DOHH2 (cell line): ENCODE results near the gene NT5DC1.

Experiments used
- H3F3A ChIP-seq: fragments of 200-600 bp; sonication (generic), shearing (Covaris generic); 2 replicates; pipeline ENCODE4 v1.6.0; 2016; ENCODE audit warnings: antibody characterized with exemption, mild to moderate bottlenecking; ENCODE audit not compliant: control insufficient read depth, insufficient read depth
- H3K27ac ChIP-seq: fragments of 200-600 bp; sonication (generic); 2 replicates; pipeline ENCODE4 v1.5.1; 2014; ENCODE audit warnings: low read depth, mild to moderate bottlenecking, low read length, moderate library complexity
- H3K27me3 ChIP-seq: fragments of 200-600 bp; sonication (generic); 2 replicates; pipeline ENCODE4 v1.6.1; 2014; ENCODE audit warnings: mild to moderate bottlenecking, low read length, mixed read lengths; ENCODE audit not compliant: control insufficient read depth
- H3K36me3 ChIP-seq: fragments of 200-600 bp; sonication (generic); 2 replicates; pipeline ENCODE4 v1.6.1; 2014; ENCODE audit warnings: mild to moderate bottlenecking, low read length, moderate library complexity, mixed read lengths; ENCODE audit not compliant: control insufficient read depth
- H3K4me1 ChIP-seq: fragments of 200-600 bp; sonication (generic); 2 replicates; pipeline ENCODE4 v1.6.1; 2014; ENCODE audit warnings: mild to moderate bottlenecking, low read length, mixed read lengths; ENCODE audit not compliant: control insufficient read depth
- H3K4me2 ChIP-seq: fragments of 200-600 bp; sonication (generic); 2 replicates; pipeline ENCODE4 v1.6.0; 2014; ENCODE audit warnings: mild to moderate bottlenecking, low read length, moderate library complexity
- H3K4me3 ChIP-seq: fragments of 200-600 bp; sonication (generic); 2 replicates; pipeline ENCODE4 v1.5.1; 2014; ENCODE audit warnings: mild to moderate bottlenecking, low read length, mixed read lengths
- H3K79me2 ChIP-seq: fragments of 200-600 bp; sonication (generic); 2 replicates; pipeline ENCODE4 v1.6.1; 2014; ENCODE audit warnings: mild to moderate bottlenecking, low read length, mixed read lengths; ENCODE audit not compliant: control insufficient read depth
- H3K9me2 ChIP-seq: fragments of 200-600 bp; sonication (generic); replicated peaks from 2 replicates; pipeline ENCODE4 v1.6.1; 2014; ENCODE audit warnings: mild to moderate bottlenecking, low read length, mixed read lengths; ENCODE audit not compliant: control insufficient read depth
- H3K9me3 ChIP-seq: fragments of 200-600 bp; sonication (generic); 2 replicates; pipeline ENCODE4 v1.6.1; 2014; ENCODE audit warnings: antibody characterized with exemption, low read length, mixed read lengths; ENCODE audit not compliant: control insufficient read depth, insufficient read depth
- H4K20me1 ChIP-seq: fragments of 200-600 bp; sonication (generic); 2 replicates; pipeline ENCODE4 v1.6.0; 2014; ENCODE audit warnings: low read depth, mild to moderate bottlenecking, antibody characterized with exemption, low read length, moderate library complexity; ENCODE audit not compliant: control insufficient read depth, insufficient read depth
- EZH2phosphoT487 ChIP-seq: fragments of 200-600 bp; sonication (generic); IDR thresholded peaks from 2 replicates; pipeline ENCODE4 v1.6.1; 2017; ENCODE audit warnings: borderline replicate concordance, mild to moderate bottlenecking, antibody characterized with exemption, low read length, moderate library complexity, mixed read lengths
- TF ChIP-seq, protein P1 (sequence below): fragments of 200-600 bp; sonication (generic); IDR thresholded peaks from one replicate; pipeline ENCODE4 v1.5.1; 2014; ENCODE audit warnings: antibody characterized with exemption, mild to moderate bottlenecking, low read depth, low read length; ENCODE audit not compliant: poor library complexity, severe bottlenecking

NT5DC1 gene

DNA sequence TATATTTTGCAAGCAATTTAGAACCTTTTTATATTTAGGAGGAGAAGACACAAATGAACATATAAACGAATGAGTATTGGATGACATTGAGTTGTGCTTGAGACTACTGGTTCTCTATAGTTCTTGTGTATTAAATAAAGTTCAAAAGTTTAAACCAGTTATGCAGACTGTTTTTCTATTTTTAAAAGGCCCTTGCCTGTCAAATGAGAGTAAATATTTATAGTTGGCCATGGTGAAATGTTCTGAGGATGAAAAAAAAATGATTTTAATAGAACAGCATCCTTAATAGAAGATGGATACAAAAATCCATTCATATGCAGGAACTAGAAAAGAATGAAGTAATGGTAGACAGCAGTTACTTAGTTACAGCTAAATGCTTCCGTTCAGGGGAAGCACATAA lies 88.8 kb downstream of the NT5DC1 start:
- H3K9me2 ChIP-seq: no peaks in the 10 kb centered on the region
- no peaks in the 10 kb centered on the region for H3K9me3 ChIP-seq
- no peaks in the 10 kb centered on the region for H3K27me3 ChIP-seq
- H3K79me2 ChIP-seq: no peaks in the 10 kb centered on the region
- H3K4me2 ChIP-seq: no peak overlapping the region
- H3K4me1 ChIP-seq: no peaks in the 10 kb centered on the region
- no peaks in the 10 kb centered on the region for H3F3A ChIP-seq
- no peaks in the 10 kb centered on the region for H4K20me1 ChIP-seq
- H3K4me3 ChIP-seq: no peak overlapping the region
- TF ChIP-seq, protein P1, sequence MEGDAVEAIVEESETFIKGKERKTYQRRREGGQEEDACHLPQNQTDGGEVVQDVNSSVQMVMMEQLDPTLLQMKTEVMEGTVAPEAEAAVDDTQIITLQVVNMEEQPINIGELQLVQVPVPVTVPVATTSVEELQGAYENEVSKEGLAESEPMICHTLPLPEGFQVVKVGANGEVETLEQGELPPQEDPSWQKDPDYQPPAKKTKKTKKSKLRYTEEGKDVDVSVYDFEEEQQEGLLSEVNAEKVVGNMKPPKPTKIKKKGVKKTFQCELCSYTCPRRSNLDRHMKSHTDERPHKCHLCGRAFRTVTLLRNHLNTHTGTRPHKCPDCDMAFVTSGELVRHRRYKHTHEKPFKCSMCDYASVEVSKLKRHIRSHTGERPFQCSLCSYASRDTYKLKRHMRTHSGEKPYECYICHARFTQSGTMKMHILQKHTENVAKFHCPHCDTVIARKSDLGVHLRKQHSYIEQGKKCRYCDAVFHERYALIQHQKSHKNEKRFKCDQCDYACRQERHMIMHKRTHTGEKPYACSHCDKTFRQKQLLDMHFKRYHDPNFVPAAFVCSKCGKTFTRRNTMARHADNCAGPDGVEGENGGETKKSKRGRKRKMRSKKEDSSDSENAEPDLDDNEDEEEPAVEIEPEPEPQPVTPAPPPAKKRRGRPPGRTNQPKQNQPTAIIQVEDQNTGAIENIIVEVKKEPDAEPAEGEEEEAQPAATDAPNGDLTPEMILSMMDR: no peak
- TF ChIP-seq EZH2phosphoT487: no peak
- no peaks in the 10 kb centered on the region for H3K36me3 ChIP-seq
- no peak overlapping the region for H3K27ac ChIP-seq

DNA sequence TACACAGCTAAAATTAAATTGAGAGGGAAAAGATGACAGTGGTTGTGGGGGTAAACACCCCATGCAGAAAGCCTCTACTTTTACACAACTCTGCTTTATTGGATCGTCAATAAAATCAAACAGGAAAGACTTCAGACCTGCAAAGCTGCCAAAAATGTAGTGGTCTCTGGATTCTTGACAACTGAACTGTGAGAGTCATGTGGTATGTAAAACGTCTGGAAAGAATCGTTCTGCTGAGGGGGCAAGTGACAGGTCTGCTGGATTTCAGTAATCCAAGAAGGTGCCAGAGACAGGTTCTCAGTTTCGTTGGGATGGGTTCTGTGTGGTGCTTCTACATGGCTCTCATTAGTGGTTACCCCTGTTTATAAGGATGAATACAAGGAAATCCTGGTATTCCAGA lies 89.9 kb downstream of the NT5DC1 start:
- Histone ChIP-seq H3K36me3 (no peaks in the 10 kb centered on the region), H3K79me2 (no peaks in the 10 kb centered on the region), H3K27me3 (no peaks in the 10 kb centered on the region), H3K27ac (no peak overlapping the region), H3K9me3 (no peaks in the 10 kb centered on the region), H3K4me1 (no peaks in the 10 kb centered on the region), H3K9me2 (no peaks in the 10 kb centered on the region), H4K20me1 (no peaks in the 10 kb centered on the region), H3K4me3 (no peak overlapping the region), H3F3A (no peaks in the 10 kb centered on the region), H3K4me2 (no peak overlapping the region)
- no peak for TF ChIP-seq EZH2phosphoT487
- TF ChIP-seq, protein P1: no peak

DNA sequence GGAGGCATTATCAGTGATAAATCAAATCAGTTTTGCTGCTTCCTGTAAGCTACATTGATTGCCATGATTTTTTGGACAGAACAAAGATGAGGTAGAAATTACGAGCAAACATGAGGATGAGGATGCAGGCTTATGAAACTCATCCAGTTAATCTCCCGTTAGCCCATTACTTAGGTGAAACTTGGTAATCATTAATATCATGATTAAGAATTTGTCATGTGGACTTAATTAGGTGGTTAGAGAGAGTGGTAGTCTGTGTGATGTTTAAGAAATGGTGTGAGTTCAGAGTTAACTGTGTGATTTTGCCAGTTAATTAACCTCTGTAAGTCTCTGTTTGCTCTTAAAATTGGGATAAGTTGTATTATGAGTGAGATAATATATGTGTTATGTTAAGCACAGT lies 91.2 kb downstream of the NT5DC1 start:
- no peak for TF ChIP-seq EZH2phosphoT487
- H3K9me2 ChIP-seq: no peaks in the 10 kb centered on the region
- H3K79me2 ChIP-seq: no peaks in the 10 kb centered on the region
- H3K27me3 ChIP-seq: no peaks in the 10 kb centered on the region
- H4K20me1 ChIP-seq: no peaks in the 10 kb centered on the region
- H3K9me3 ChIP-seq: no peaks in the 10 kb centered on the region
- H3K4me3 ChIP-seq: no peak overlapping the region
- H3K27ac ChIP-seq: no peak overlapping the region
- H3K36me3 ChIP-seq: no peaks in the 10 kb centered on the region
- no peaks in the 10 kb centered on the region for H3K4me1 ChIP-seq
- no peak overlapping the region for H3K4me2 ChIP-seq
- no peaks in the 10 kb centered on the region for H3F3A ChIP-seq

DNA sequence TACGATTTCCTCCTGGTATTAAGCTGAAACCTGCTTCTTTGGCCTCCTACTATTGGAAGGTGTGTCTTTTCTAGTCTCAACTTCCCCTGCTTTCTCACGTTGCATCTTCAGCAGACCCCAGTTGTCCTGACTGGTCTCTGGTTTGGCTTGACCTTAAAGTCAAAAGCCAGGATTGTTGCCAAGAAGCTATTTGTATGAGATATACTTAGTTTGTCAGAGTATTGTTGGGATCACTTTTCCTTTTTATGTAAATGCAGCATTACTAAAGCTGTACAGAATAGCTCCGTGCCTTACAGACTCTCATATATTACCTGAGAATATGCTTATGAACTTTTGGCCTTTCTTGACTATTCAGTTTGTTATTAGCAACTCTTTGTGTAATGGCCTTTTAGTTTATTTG lies 92.1 kb downstream of the NT5DC1 start:
- Histone ChIP-seq H3K36me3 (no peaks in the 10 kb centered on the region), H3K27me3 (no peaks in the 10 kb centered on the region), H4K20me1 (no peaks in the 10 kb centered on the region), H3K27ac (no peak overlapping the region), H3K4me3 (no peak overlapping the region), H3K9me3 (no peaks in the 10 kb centered on the region), H3K9me2 (no peaks in the 10 kb centered on the region), H3F3A (no peaks in the 10 kb centered on the region), H3K4me2 (no peak overlapping the region), H3K4me1 (no peaks in the 10 kb centered on the region), H3K79me2 (no peaks in the 10 kb centered on the region)
- TF ChIP-seq EZH2phosphoT487: no peak
- TF ChIP-seq, protein P1: no peak
